ENCODE data around the gene CDK12.
"Not testable (repeated sequence)": the region's sequence is repeated elsewhere in the genome, so short reads cannot be mapped to it uniquely, and the experiment has no call there.

GRCh38 chr17:39537364-39537763, 76.1 kb downstream of the CDK12 start:
- TF ChIP-seq, protein P1, sequence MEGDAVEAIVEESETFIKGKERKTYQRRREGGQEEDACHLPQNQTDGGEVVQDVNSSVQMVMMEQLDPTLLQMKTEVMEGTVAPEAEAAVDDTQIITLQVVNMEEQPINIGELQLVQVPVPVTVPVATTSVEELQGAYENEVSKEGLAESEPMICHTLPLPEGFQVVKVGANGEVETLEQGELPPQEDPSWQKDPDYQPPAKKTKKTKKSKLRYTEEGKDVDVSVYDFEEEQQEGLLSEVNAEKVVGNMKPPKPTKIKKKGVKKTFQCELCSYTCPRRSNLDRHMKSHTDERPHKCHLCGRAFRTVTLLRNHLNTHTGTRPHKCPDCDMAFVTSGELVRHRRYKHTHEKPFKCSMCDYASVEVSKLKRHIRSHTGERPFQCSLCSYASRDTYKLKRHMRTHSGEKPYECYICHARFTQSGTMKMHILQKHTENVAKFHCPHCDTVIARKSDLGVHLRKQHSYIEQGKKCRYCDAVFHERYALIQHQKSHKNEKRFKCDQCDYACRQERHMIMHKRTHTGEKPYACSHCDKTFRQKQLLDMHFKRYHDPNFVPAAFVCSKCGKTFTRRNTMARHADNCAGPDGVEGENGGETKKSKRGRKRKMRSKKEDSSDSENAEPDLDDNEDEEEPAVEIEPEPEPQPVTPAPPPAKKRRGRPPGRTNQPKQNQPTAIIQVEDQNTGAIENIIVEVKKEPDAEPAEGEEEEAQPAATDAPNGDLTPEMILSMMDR (IDR thresholded peaks at IDR 0.05; ENCODE audit: low read depth, low read length, missing input control) = not testable (repeated sequence)
- not testable (repeated sequence) for TF ChIP-seq MAX (IDR thresholded peaks at IDR 0.05); EGR1 (IDR thresholded peaks at IDR 0.05; ENCODE audit: low read depth in 2 of 2); GABPA (IDR thresholded peaks at IDR 0.05 in 1 of 2, conservative IDR thresholded peaks at IDR 0.05 in 1 of 2); RAD21 (IDR thresholded peaks at IDR 0.05); TAF1 (conservative IDR thresholded peaks at IDR 0.05); ATF3 (IDR thresholded peaks at IDR 0.05); HNF4A (conservative IDR thresholded peaks at IDR 0.05); SP1 (IDR thresholded peaks at IDR 0.05); JUND (IDR thresholded peaks at IDR 0.05)
- TF ChIP-seq, protein P2, sequence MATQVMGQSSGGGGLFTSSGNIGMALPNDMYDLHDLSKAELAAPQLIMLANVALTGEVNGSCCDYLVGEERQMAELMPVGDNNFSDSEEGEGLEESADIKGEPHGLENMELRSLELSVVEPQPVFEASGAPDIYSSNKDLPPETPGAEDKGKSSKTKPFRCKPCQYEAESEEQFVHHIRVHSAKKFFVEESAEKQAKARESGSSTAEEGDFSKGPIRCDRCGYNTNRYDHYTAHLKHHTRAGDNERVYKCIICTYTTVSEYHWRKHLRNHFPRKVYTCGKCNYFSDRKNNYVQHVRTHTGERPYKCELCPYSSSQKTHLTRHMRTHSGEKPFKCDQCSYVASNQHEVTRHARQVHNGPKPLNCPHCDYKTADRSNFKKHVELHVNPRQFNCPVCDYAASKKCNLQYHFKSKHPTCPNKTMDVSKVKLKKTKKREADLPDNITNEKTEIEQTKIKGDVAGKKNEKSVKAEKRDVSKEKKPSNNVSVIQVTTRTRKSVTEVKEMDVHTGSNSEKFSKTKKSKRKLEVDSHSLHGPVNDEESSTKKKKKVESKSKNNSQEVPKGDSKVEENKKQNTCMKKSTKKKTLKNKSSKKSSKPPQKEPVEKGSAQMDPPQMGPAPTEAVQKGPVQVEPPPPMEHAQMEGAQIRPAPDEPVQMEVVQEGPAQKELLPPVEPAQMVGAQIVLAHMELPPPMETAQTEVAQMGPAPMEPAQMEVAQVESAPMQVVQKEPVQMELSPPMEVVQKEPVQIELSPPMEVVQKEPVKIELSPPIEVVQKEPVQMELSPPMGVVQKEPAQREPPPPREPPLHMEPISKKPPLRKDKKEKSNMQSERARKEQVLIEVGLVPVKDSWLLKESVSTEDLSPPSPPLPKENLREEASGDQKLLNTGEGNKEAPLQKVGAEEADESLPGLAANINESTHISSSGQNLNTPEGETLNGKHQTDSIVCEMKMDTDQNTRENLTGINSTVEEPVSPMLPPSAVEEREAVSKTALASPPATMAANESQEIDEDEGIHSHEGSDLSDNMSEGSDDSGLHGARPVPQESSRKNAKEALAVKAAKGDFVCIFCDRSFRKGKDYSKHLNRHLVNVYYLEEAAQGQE (IDR thresholded peaks at IDR 0.05) = not testable (repeated sequence)

Measured in liver (tissue), 3 donors.